GM21825 (cell line): ENCODE measurements around the gene DENND1C.
"Not testable (repeated sequence)": the region's sequence is repeated elsewhere in the genome, so short reads cannot be mapped to it uniquely, and the experiment has no call there.

Source experiments
- ATAC-seq: cut with Tn5 transposase; IDR thresholded peaks from one replicate; pipeline ENCODE4 v1.9.1; 2021; ENCODE audit warnings: mild to moderate bottlenecking, moderate library complexity; ENCODE audit not compliant: unreplicated experiment

DENND1C gene

DNA sequence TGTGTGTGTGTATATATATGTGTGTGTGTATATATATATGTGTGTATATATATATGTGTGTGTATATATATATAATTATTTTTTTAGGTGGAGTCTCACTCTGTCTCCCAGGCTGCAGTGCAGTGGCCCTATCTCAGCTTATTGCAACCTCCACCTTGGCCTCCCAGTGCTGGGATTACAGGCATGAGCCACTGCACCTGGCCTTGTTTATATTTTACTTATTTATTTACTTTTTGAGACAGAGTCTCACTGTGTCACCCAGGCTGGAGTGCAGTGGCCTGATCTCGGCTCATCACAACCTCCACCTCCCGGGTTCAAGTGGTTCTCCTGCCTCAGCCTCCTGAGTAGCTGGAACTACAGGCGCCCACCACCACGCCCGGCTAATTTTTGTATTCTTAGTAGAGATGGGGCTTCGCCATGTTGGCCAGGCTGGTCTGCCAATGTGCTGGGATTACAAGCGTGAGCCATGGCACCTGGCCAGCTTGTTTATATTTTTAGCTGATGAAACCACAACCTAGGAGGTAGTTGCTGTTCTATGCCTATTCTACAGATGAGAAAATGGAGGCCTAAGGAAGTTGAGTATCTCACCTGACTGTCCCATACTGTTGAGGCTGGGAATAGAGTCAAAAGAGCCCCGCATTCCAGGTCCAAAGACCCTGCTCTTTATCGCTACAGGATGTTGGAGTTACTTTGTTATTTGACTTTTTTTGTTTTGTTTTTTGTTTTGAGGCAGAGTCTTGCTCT, 26.6 kb upstream of the DENND1C start:
- ATAC-seq = not testable (repeated sequence)

DNA sequence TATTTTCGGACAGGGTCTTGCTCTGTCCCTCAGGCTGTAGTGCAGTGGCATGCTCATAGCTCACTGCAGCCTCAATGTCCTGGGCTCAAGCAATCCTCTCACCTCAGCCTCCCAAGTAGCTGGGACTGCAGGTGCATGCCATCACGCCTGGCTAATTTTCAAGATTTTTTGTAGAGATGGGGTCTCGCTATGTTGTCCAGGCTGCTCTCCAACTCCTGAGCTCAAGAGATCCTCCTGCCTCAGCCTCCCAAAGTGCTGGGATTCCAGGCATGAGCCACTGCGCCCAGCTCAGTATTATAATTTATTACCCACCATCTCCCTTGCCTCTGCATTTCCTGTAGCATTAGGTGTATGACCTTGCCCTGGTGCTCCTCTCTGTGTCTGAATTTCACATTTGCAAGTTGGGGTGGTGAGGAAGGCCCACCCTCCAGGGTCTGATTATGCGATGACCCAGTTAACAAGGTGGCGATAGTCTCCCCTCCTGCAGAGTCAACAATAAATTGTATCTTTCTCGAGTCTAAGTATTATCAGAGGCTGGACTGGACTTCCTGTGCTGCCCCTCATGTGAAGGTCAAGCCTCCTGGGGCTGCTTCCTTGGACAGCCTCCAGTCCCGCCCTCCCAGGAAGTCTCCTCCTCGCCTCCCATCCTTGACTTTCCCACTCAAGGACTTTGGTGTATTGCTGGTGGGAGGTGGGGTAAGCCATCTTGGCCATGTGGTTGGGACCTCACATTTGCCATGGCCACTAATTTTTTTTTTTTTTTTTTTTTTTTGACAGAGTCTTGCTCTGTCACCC, 22.0 kb upstream of the DENND1C start:
- ATAC-seq = no peak

DNA sequence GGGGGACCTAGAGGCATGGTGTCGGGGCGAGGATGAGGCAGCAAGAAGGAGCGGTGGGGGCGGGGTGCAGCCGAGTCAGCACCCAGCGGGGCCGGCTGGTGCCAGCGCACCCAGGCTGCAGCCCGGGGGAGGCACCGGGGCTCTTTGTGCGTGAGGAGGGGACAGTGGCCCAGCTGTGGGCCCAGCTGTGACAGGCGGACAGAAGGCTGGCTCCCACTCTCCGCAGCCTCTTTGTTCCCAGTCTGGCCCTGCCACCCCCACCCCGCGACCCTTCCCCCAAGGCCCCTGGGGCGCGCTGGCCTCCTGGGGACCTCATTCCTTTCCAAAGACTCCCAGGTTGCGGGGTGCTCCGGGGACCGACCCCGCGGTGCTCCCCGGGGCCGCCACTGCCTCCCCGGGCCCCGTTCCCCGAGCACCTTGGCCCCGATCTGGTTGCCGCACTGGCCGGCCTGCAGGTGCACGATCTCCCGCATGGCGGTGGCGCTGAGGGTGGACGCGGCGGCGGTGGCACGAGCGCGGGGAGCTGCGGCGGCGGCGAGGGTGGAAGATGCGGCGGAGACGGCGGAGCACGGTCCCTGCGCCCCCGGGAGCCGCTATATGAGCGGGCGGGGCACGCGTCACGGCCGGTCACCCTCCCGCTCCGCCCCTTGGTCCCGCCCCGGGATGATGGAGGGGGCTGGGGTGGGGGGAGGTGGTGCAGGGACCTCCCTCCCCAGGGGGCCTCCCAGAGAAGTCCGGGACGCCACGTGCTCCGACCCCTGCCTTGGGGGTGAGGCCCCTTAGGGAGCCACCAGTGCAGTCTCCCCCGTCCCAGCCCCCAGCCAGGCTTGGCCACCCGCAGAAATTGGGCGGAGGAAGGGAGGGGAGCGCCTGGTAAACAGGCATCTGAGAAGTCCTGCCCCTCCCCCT, 20.4 kb upstream of the DENND1C start, which contains the start of gene TUBB4A:
Gene TUBB4A, minus strand, starts transcription at position 570 of the 909 bp plus-strand sequence. Its CDS starts 97 bp downstream, at position 473.
- ATAC-seq = no peak

DNA sequence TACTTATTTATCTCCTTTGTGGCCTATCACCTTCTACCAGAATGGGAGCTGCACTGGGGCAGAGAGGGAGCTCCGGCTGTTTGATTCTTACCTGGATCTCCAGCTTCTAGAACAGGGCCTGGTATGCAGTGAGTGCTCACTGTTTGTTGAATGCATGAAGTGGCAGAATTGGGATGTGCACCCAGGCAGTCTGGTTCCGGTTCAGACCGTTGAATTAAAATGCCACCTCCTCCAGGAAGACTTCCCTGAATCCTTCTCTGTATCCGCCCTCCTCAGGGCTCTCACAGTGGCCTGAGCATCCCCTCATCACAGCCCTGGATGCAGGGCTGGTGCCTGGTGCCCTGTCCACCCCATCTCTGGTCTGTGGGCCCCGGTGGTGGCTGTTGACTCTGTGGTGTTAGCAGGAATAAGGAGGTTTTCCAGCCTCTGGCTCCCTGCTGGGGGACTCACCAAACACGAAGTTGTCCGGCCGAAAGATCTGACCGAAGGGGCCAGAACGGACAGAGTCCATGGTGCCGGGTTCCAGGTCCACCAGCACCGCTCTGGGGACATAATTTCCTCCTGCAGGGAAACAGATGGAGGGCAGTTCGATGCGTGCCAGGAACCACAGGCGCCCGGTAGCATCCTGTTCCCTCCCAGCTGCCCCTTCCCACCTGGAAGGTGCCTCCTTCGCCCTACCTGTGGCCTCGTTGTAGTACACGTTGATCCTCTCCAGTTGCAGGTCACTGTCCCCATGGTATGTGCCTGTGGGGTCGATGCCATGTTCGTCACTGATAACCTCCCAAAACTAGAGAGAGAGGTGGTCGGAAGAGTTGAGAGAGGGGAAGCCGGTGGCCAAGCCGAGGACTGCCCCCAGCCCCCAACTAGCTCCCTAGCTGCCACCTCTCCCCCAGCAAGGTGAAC, 19.5 kb upstream of the DENND1C start:
- ATAC-seq = no peak

DNA sequence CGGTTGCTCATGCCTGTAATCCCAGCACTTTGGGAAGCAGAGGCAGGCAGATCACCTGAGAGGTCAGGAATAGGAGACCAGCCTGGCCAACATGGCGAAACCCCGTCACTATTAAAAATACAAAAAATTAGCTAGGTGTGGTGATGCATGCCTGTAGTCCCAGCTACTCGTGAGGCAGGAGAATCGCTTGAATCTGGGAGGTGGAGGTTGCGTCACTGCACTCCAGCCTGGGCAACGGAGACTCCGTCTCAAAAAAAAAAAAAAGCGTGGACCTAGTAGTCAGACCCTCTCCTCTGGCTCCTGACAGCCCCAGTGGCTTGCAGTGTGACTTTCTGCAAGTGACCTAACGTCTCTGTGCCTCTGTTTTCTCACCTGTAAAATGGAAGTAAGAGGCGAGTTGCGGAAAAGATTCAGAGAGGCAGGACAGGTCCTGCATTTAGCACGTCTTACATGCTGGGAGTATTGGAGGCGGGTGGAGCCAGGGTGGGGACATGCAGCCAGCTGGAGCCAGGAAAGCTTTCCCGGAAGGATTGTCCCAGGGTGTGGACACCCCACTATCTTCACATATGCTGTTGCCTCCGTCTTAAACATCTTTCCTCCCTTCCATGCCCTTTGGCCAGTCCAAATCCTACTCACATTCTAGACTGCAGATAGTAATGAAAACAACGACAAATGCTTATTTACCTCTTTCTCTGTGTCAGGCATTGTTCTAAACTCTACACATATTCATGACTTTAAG, 17.6 kb upstream of the DENND1C start:
- ATAC-seq = no peak

DNA sequence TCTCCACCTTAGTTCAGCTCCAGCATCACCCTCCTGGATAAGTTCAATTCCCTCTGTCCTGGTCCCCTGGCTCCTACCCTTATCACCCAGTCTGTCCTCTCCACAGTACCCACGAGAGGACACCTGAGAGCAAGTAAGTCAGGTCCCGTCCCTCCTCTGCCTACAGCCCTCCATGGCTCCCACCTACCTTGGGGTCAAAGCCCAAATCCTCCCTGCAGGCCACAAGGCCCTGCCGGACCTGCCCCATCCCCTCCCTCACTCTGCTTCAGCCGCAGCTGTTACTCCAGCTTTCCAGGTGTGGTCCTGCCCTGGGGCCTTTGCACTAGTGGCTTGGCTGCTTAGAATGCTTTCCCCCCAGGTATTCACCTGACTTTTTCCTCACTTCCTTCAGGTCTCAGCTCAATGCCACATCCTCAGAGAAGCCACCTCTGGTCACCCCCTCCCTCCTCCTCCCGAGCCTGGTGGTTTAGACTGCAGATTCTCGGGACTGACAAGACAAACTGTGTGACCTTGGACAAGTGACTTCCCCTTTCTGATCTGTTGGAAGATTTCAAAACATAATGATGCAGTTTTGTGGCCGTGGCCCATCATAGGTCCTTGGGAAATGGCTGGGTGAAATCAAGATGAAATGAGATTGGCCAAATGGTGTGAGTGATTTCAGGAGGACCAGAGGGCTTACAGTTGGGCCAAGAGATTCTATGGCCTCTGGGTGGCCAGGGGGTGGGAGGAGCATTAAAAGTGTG, 16.9 kb upstream of the DENND1C start:
- ATAC-seq = no peak

DNA sequence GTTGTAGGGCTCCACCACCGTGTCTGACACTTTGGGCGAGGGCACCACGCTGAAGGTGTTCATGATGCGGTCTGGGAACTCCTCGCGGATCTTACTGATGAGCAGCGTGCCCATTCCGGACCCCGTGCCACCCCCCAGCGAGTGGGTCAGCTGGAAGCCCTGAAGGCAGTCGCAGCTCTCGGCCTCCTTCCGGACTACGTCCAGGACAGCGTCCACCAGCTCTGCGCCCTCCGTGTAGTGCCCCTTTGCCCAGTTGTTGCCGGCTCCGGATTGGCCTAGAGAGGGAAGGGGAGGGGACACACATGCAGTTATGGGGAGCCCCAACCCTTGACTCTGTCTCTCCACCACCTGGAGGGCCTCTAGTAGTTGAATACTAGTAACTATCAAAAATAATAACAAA, 14.4 kb upstream of the DENND1C start:
- no peak for ATAC-seq

DNA sequence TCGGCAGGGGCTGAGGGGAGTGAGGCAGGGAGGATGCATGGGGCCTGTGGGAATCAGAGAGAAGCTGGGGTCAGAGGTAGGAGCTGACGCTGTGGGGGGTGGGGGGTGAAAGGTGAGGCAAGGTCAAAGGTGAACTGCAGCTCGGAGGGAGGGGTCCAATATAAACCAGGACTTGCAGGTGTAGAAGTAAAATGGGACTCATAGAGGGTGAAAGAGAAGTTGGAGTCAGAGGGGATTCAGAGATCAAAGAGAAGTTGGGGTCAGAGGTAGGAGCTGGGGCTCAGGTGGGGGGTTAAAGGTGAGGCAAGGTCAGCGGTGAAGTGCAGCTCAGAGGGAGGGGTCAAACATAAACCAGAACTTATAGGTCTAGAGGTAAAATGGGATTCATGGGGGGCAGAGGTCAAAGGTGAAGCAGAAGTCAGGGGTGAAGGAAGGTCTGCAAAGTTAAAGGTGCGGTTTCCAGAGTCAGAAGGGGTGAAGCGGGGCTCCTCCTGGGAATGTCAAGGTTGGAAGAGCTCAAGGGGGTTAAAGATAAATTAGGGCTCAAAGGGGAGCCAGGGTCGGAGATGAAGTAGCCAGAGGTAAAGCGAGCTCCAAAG, 12.9 kb upstream of the DENND1C start:
- ATAC-seq = no peak

DNA sequence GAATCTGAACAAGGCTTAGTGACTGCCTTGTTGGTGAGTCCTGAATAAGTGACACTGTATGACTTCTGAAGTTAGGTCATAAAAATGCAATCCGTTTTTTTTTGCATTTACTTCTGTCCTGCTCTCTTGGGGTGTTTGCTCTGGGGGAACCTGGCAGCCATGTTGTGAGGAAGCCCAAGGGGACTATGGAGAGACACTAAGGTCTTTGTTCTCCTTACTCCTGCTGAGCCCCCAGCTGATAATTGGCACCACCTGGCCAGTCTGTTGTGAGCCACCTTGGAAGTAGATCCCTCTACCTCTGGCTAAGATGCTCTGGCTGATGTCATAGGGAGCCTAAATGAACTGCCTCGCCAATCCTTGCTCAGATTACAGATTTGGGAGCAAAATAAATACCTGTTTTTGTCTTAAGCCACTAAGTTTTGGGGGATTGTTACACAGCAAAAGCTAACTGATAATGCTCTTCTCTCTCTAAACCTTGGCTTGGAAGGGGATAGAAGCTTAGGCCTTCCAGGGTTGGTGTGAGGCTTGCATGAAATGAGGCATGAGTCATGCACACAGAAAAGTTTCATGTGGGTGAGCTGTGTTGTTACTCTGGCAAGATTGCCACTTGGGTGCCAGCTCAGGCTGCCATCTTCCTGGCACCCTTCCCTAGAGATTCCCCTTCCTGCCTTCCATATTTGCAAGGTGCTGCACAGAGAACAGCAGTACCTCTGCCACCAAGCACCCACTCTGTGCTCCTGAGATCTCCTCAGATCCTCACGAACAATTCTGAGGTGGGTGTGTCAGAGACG, 10.4 kb upstream of the DENND1C start:
- no peak for ATAC-seq

DNA sequence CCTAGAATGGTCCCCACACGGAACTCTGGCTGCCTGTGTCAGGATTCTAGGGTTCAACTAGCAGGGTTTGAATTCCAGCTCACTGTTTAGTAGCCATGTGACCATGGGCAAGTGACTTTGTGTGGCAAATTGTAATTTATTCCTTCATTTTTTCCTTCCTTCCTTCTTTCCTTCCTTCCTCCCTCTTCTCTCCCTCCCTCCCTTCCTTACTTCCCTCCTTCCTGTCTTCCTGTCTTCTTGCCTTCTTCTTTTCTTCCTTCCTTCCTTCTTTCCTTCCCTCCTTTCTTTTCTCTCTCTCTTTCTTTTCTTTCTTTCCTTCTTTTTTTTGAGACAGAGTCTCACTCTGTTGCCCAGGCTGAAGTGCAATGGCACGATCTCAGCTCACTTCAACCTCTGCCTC, 8.5 kb upstream of the DENND1C start:
- ATAC-seq = no peak

DNA sequence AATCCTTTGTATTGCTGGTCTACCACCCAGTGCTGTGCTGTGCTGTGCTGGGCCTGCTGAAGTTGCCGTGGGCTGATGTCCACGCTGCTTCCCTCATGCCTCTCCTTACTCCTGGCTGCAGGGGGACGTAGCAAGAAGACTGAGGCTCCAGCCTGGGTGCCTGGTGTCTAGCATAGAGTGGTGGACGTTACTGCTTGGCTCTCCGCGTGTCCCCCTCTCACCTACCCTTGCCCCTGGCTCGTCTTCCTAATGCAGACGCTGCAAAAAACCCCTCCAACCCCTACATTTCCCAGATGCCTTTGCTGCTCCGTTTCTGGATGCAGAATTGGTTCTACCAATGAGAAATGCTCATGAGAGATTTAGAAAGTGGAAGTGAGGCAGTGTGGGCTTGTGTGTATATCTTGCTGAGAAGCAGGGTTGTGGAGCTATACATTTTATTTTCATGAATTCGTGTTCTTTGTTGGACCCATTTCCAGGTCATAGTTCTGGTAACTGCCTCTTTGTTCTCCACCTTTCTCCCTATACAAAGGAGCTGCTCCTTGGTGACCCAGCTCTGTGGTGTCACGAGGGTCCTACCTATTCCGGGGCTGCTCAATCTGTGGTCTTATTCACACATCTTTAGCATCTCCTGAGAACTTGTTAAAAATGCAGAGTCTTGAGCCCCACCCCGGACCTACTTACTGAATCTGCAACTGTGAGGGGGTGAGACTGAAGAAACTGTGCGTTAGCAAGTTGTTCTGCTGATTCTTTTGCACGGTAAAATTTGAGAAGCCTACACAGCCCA, 7.9 kb upstream of the DENND1C start:
- peak; percentile 58 for ATAC-seq

DNA sequence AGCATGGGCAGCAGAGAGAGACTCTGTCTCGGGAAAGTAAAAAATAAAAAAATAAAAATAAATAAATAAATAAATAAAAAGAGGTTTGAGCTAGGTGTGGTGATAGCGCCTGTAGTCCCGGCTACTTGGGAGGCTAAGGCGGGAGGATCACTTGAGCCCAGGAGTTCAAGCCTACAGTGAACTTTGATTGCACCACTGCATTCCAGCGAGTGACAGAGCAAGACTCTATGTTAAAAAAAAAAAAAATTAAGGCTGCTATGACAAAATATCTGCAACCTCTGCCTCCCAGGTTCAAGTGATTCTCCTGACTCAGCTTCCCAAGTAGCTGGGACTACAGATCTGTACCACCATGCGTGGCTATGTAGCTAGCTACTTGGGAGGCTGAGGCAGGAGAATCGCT, 3.2 kb upstream of the DENND1C start:
- ATAC-seq = no peak

DNA sequence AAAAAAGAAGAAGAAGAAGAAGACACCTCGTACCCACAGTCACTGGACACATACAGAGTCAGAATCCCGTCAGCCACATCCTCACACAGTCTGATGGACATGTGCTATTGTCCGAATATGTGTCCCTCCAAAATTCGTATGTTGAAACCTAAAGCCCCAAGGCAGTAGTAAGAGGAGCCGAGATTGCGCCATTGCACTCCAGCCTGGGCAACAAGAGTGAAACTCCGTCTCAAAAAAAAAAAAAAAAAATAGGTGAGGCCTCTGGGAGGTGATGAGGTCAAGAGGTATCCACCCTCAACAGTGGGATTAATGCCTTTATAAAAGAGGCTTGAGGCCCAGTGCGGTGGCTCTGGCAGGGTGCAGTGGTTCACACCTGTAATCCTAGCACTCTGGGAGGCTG, 2.6 kb upstream of the DENND1C start:
- no peak for ATAC-seq

DNA sequence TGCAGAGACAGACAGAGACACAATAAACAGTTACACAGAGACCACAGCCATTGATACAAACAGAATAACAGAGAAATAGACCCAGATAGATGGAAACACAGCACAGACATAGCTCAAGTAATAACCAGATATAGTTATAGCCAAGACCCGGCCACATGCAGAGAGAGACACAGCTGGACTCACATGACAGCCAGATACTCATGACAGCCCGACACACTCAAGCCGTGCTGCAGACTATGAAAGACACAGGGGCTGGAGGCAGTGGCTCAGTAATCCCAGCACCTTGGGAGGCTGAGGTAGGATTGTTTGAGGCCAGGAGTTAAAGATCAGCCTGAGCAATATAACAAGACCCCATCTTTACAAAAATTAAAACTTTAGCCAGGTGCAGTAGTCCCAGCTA, 1.6 kb upstream of the DENND1C start:
- ATAC-seq = no peak

DNA sequence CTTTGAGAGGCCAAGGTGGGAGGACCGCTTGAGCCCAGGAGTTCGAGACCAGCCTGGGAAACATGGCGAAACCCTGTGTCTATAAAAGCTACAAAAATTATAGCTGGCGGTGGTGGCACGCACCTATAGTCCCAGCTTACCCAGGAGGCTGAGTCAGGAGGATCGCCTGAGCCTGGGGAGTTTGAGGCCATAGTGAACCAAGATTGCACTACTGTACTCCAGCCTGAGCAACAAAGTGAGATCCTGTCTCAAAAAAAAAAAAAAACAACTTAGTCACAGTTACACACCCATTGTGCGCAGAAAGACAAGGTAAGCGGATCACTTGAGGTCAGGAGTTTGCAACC, 728 bp upstream of the DENND1C start:
- ATAC-seq = no peak

DNA sequence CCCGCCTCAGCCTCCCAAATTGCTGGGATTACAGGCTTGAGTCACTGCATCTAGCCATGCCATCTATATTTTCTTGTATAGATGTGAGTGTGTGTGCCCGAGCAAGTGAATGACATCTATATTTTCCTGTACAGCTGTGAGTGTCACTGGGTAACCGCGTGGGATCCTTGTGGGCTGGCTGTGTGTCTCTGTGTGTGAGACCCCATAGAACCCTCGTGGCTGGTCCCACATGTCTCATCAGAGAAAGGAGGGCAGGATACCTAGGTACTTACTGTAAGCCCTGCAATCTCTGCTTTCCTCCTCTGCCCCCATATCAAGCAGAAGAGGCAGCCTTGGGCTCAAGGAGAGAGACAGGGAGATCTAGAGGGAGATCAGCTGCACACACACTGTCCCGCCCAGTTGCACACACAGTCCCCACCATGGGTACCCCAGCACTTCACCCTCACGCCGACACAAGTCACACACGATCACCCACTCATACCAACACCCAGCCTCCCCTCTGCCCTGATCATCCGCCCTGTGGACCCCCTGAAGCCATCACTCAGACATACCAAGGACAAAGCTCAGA, 655 bp downstream of the DENND1C start:
- peak; percentile 20 for ATAC-seq
